NT2/D1 (cell line): ENCODE results near the gene PCNA.
A peak's percentile ranks its signal among the peaks of the same experiment; 100 is the strongest.
"Not testable (repeated sequence)": the region's sequence is repeated elsewhere in the genome, so short reads cannot be mapped to it uniquely, and the experiment has no call there.

Experiments used
- DNase-seq: peaks from one replicate; pipeline ENCODE4 v3.0.0-alpha.2; 2011; ENCODE audit warnings: low read depth, low spot score
- H3K27me3 ChIP-seq: 2 replicates; pipeline ENCODE4 v1.6.0; 2011; ENCODE audit warnings: mild to moderate bottlenecking; ENCODE audit not compliant: insufficient read length, insufficient read depth
- H3K36me3 ChIP-seq: 2 replicates; pipeline ENCODE4 v1.6.1; 2011; ENCODE audit warnings: mild to moderate bottlenecking, low read length, mixed read lengths; ENCODE audit not compliant: insufficient read depth, insufficient read length
- H3K4me1 ChIP-seq: 2 replicates; pipeline ENCODE4 v1.5.1; 2011; ENCODE audit not compliant: insufficient read depth, insufficient read length
- H3K4me3 ChIP-seq: 2 replicates; pipeline ENCODE4 v1.5.1; 2011; ENCODE audit warnings: low read depth; ENCODE audit not compliant: insufficient read length
- H3K9ac ChIP-seq: 2 replicates; pipeline ENCODE4 v1.6.0; 2011; ENCODE audit warnings: low read depth; ENCODE audit not compliant: insufficient read length
- H3K9me3 ChIP-seq: 2 replicates; pipeline ENCODE4 v1.5.1; 2011; ENCODE audit warnings: mild to moderate bottlenecking, low read length; ENCODE audit not compliant: insufficient read depth
- SUZ12 ChIP-seq: IDR thresholded peaks from 2 replicates; pipeline ENCODE4 v1.6.1; 2011; ENCODE audit not compliant: insufficient read length, insufficient read depth; ENCODE audit errors: extremely low read depth
- YY1 ChIP-seq: IDR thresholded peaks from 2 replicates; pipeline ENCODE4 v1.6.1; 2011; ENCODE audit not compliant: insufficient read length, insufficient read depth
- ZNF274 ChIP-seq: IDR thresholded peaks from 2 replicates; pipeline ENCODE4 v1.6.1; 2011; ENCODE audit warnings: mild to moderate bottlenecking, low read depth, low read length

The PCNA gene

DNA sequence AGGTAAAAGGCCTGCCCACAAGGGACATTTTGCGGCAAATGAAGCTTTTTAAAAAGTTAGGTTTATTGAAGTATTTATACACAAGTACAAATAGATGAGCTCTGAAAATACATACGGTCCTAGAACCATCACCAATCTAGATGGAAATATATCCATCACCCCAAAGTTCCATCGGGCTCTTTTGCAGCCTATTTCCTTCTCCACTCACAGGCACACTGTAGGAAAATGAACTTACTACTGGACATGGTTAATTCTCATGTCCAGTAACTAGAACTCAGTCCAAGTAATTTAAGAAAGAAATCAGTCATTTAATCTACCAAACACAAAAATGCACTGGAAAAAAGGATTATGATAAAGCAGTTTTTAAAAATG lies 6.2 kb downstream of the PCNA start:
- no peaks in the 10 kb centered on the region for H3K27me3 ChIP-seq
- H3K36me3 ChIP-seq = peaks cover 73% of the 10 kb centered on the region
- H3K4me1 ChIP-seq = no peaks in the 10 kb centered on the region
- no peak for DNase-seq
- H3K9me3 ChIP-seq = no peaks in the 10 kb centered on the region
- peak overlapping the region; percentile 91 for H3K4me3 ChIP-seq
- H3K9ac ChIP-seq = peak overlapping the region; percentile 94
- TF ChIP-seq ZNF274 (no peak), YY1 (no peak), SUZ12 (no peak)

DNA sequence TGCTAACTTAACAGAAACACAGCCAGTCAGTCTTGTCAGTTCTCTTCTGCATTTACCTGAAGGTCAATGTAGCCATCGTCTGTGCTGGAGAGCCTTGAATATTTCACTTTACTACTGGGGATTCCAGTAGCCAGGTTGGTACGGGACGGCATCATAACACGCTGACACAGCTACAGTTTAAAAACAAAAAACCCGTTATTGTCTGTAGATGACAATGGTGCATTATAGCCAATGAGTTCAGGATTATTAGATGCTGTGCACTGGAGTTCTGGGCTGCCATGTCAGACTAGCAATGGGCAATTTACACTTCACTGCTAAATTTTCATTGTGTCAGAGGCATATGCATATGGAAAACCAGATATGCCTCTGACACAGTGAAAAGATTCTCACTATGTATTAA lies 10.5 kb downstream of the PCNA start:
- TF ChIP-seq YY1 = no peak
- no peak for TF ChIP-seq ZNF274
- Histone ChIP-seq H3K9me3 (no peaks in the 10 kb centered on the region), H3K27me3 (no peaks in the 10 kb centered on the region), H3K36me3 (peaks cover 67% of the 10 kb centered on the region), H3K9ac (no peak overlapping the region), H3K4me1 (no peaks in the 10 kb centered on the region), H3K4me3 (no peak overlapping the region)
- DNase-seq = no peak

DNA sequence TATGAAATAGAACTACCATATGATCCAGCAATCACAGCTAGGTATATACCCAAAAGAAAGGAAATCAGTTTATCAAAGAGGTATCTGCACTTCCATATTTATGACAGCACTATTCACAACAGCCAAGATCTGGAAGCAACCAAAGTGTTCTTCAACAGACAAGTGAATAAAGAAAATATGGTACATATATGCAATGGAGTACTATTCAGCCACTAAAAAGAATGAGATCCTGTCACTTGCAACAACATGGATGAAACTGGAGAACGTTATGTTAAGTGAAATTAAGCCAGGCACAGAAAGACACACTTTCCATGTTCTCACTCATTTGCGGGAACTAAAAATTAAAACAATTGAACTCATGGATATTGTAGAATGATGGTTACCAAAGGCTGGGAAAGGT lies 15.3 kb downstream of the PCNA start:
- DNase-seq = no peak
- no peaks in the 10 kb centered on the region for H3K4me1 ChIP-seq
- no peaks in the 10 kb centered on the region for H3K9me3 ChIP-seq
- H3K27me3 ChIP-seq = no peaks in the 10 kb centered on the region
- H3K4me3 ChIP-seq = no peak overlapping the region
- no peak overlapping the region for H3K9ac ChIP-seq
- no peak for TF ChIP-seq ZNF274
- TF ChIP-seq SUZ12 = no peak
- TF ChIP-seq YY1 = no peak
- peaks cover 82% of the 10 kb centered on the region for H3K36me3 ChIP-seq

DNA sequence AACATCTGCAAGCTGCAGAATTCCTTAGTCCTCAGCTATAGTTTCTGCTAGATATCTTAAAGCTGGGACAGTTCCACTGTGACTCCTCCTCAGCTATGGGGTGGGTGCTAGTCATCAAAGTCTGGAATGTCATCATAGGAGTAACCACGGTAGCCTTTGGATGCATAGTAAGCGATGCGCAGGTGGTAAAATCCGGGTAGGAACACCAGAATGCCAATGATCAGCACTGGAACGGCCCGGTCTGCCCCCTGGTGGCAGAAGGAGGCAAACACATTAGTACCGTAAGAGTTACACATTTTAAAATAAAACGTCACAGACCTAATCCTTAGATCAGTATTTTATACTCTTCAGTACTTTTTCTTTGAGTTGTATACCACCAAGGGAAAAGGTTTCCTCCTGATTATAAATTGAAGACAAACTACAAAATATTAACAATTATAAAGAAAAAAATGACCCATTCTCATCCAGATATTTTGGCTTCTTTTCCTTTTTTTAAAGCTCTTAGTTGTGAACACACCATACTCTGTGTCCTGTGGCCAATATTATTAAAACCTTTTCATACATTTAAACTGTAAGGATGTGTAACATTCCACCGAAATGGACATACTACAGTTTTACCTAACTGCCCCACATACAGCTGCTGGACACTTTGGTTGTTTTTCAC lies 18.9 kb downstream of the PCNA start:
- peaks cover 82% of the 10 kb centered on the region for H3K36me3 ChIP-seq
- no peak overlapping the region for H3K4me3 ChIP-seq
- H3K9me3 ChIP-seq = no peaks in the 10 kb centered on the region
- peak; percentile 36 for DNase-seq
- H3K9ac ChIP-seq = no peak overlapping the region
- TF ChIP-seq YY1 (no peak), SUZ12 (no peak), ZNF274 (no peak)
- no peaks in the 10 kb centered on the region for H3K4me1 ChIP-seq
- H3K27me3 ChIP-seq = no peaks in the 10 kb centered on the region

DNA sequence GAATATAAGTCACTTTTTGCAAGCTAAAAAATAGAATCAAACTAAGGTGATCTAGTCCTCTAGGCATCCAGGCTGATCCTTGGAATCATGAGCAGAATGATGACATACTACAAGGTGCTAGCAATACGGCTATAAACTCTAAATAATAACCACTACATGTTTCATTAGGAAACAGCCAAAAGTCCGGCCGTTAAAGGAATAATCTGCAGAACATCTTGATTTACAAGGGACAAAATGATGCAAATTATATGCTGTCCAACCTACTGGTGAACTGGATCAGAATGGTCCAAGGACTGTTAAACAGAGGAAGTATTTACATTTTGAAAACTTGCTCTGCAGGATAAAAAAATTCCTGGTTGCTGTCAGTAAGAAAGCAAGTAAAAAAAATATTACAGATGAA lies 19.8 kb downstream of the PCNA start:
- H3K4me1 ChIP-seq, H3K27me3 ChIP-seq, DNase-seq, H3K9ac ChIP-seq, H3K4me3 ChIP-seq, H3K9me3 ChIP-seq: not testable (repeated sequence)
- H3K36me3 ChIP-seq = peaks cover 81% of the 10 kb centered on the region

DNA sequence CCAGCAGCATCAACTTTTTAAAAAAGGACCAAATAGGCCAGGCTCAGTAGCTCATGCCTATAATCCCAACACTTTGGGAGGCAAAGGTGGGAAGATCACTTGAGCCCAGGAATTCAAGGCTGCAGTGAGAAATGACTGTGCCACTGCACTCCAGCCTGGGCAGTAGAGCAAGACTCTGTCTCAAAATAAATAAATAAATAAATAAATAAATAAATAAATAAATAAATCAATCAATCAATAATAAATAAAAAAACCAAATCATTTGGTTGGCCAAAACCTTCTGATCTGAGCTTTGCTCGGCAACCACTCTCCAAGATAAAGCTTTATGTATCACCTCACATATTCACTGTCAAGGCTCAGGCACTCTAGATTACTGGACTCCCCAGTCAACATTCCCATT lies 20.7 kb downstream of the PCNA start:
- not testable (repeated sequence) for H3K9me3 ChIP-seq, DNase-seq, H3K4me3 ChIP-seq, H3K9ac ChIP-seq, H3K4me1 ChIP-seq, H3K27me3 ChIP-seq
- peaks cover 74% of the 10 kb centered on the region for H3K36me3 ChIP-seq

DNA sequence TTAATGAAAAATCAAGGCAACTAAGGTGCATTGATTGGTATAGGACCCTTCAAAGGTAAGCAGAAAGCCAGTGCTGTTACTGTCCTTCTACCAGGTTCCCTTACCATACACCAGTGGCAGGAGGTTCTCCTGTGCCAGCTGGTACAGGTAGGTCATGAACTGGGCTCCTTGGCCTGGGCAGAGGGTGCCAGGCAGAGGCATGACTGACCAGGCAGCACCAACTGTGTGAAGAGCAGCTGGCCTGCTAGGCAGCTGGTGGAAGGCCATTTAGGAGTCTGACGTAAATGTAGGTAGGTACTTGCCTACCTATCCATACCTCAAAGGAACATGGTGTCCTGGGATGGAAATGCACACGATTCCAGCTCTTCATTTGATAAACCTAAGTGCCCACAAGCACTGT lies 23.3 kb downstream of the PCNA start:
- H3K27me3 ChIP-seq = no peaks in the 10 kb centered on the region
- no peak for DNase-seq
- H3K9me3 ChIP-seq = no peaks in the 10 kb centered on the region
- H3K4me1 ChIP-seq = no peaks in the 10 kb centered on the region
- peaks cover 57% of the 10 kb centered on the region for H3K36me3 ChIP-seq
- no peak overlapping the region for H3K9ac ChIP-seq
- H3K4me3 ChIP-seq = no peak overlapping the region
- no peak for TF ChIP-seq ZNF274
- TF ChIP-seq SUZ12 = no peak
- no peak for TF ChIP-seq YY1

DNA sequence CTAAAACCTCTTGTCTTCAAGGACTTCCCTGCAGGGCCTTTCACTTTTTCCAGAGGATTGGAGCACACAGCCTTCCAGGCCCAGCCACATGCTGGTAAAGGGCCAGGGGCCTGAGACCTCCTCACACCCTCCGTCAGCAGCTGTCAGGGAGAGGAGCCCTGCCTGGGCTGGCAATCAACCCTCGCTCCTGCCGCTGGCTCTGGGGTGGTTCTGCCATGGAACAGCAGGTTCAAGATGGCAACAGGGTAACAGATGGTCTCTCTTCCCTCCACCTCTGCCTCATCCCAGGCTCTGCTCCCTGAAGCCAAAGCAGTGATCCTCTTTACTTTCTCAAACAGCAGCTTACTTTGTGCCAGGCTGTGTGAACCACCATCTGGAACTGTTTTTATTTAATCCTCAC lies 23.8 kb downstream of the PCNA start:
- Histone ChIP-seq H3K4me3 (no peak overlapping the region), H3K36me3 (peaks cover 53% of the 10 kb centered on the region), H3K4me1 (no peaks in the 10 kb centered on the region), H3K9ac (no peak overlapping the region), H3K27me3 (no peaks in the 10 kb centered on the region), H3K9me3 (no peaks in the 10 kb centered on the region)
- TF ChIP-seq ZNF274 = no peak
- TF ChIP-seq YY1 = no peak
- TF ChIP-seq SUZ12 = no peak
- no peak for DNase-seq
